ENCODE data around the gene GAB1.
"Not testable (repeated sequence)": the region's sequence is repeated elsewhere in the genome, so short reads cannot be mapped to it uniquely, and the experiment has no call there.

Gene GAB1

GRCh38 chr4:143347484-143348111, 10.9 kb downstream of the GAB1 start:
- Mint-ChIP-seq H3K4me1 (ENCODE audit: low read depth) (no peaks in the 10 kb centered on the region), H3K9me3 (no peaks in the 10 kb centered on the region), H3K27ac (no peak overlapping the region), H3K36me3 (ENCODE audit: low read depth) (no peaks in the 10 kb centered on the region), H3K27me3 (peaks cover 22% of the 10 kb centered on the region), H3K4me3 (no peak overlapping the region)

- H3K36me3 Mint-ChIP-seq (ENCODE audit: low read depth), result no peaks in the 10 kb centered on the region
- no peaks in the 10 kb centered on the region for H3K9me3 Mint-ChIP-seq
- H3K27ac Mint-ChIP-seq, result no peak overlapping the region
- no peaks in the 10 kb centered on the region for H3K4me1 Mint-ChIP-seq (ENCODE audit: low read depth)
- no peak overlapping the region for H3K4me3 Mint-ChIP-seq
- H3K27me3 Mint-ChIP-seq, result peaks cover 20% of the 10 kb centered on the region
Observed at GRCh38 chr4:143348233-143349077, 11.8 kb downstream of the GAB1 start.

- not testable (repeated sequence) for H3K9me3 Mint-ChIP-seq; H3K27ac Mint-ChIP-seq; H3K36me3 Mint-ChIP-seq (ENCODE audit: low read depth); H3K4me3 Mint-ChIP-seq; H3K4me1 Mint-ChIP-seq (ENCODE audit: low read depth)
- H3K27me3 Mint-ChIP-seq, result peaks cover 12% of the 10 kb centered on the region
Observed at GRCh38 chr4:143349858-143350527, 13.3 kb downstream of the GAB1 start.

- no peaks in the 10 kb centered on the region for H3K9me3 Mint-ChIP-seq
- no peaks in the 10 kb centered on the region for H3K36me3 Mint-ChIP-seq (ENCODE audit: low read depth)
- H3K27ac Mint-ChIP-seq, result no peak overlapping the region
- peaks cover 14% of the 10 kb centered on the region for H3K4me1 Mint-ChIP-seq (ENCODE audit: low read depth)
- H3K27me3 Mint-ChIP-seq, result peaks cover 5% of the 10 kb centered on the region
- H3K4me3 Mint-ChIP-seq, result no peak overlapping the region
Observed at GRCh38 chr4:143351149-143351691, 14.5 kb downstream of the GAB1 start.

GRCh38 chr4:143351774-143352451, 15.2 kb downstream of the GAB1 start:
- no peak overlapping the region for H3K27ac Mint-ChIP-seq
- no peak overlapping the region for H3K4me3 Mint-ChIP-seq
- H3K36me3 Mint-ChIP-seq (ENCODE audit: low read depth), result no peaks in the 10 kb centered on the region
- peaks cover 18% of the 10 kb centered on the region for H3K4me1 Mint-ChIP-seq (ENCODE audit: low read depth)
- no peaks in the 10 kb centered on the region for H3K9me3 Mint-ChIP-seq
- peaks cover 3% of the 10 kb centered on the region for H3K27me3 Mint-ChIP-seq

GRCh38 chr4:143352720-143353119, 16.0 kb downstream of the GAB1 start:
- peaks cover 25% of the 10 kb centered on the region for H3K4me1 Mint-ChIP-seq (ENCODE audit: low read depth)
- no peak overlapping the region for H3K27ac Mint-ChIP-seq
- no peaks in the 10 kb centered on the region for H3K36me3 Mint-ChIP-seq (ENCODE audit: low read depth)
- H3K27me3 Mint-ChIP-seq, result peaks cover 3% of the 10 kb centered on the region
- H3K9me3 Mint-ChIP-seq, result no peaks in the 10 kb centered on the region
- H3K4me3 Mint-ChIP-seq, result no peak overlapping the region

- Mint-ChIP-seq H3K27ac (no peak overlapping the region), H3K36me3 (ENCODE audit: low read depth) (no peaks in the 10 kb centered on the region)
Observed at GRCh38 chr4:143353797-143354196, 17.1 kb downstream of the GAB1 start.

GRCh38 chr4:143354990-143355389, 18.3 kb downstream of the GAB1 start:
- Mint-ChIP-seq H3K27ac (no peak overlapping the region), H3K4me1 (ENCODE audit: low read depth) (peaks cover 42% of the 10 kb centered on the region), H3K4me3 (no peak overlapping the region), H3K9me3 (peaks cover 6% of the 10 kb centered on the region), H3K36me3 (ENCODE audit: low read depth) (no peaks in the 10 kb centered on the region), H3K27me3 (no peaks in the 10 kb centered on the region)

More at GRCh38 chr4:143353797-143354196, 17.1 kb downstream of the GAB1 start:
- peaks cover 30% of the 10 kb centered on the region for H3K4me1 Mint-ChIP-seq (ENCODE audit: low read depth)
- H3K4me3 Mint-ChIP-seq, result no peak overlapping the region
- peaks cover 1% of the 10 kb centered on the region for H3K27me3 Mint-ChIP-seq
- no peaks in the 10 kb centered on the region for H3K9me3 Mint-ChIP-seq

GRCh38 chr4:143355540-143356217, 19.0 kb downstream of the GAB1 start:
- Mint-ChIP-seq H3K4me1 (ENCODE audit: low read depth) (peaks cover 49% of the 10 kb centered on the region), H3K9me3 (peaks cover 6% of the 10 kb centered on the region), H3K27me3 (no peaks in the 10 kb centered on the region), H3K4me3 (no peak overlapping the region), H3K27ac (no peak overlapping the region), H3K36me3 (ENCODE audit: low read depth) (no peaks in the 10 kb centered on the region)

- no peak overlapping the region for H3K27ac Mint-ChIP-seq
- no peak overlapping the region for H3K4me3 Mint-ChIP-seq
- no peaks in the 10 kb centered on the region for H3K27me3 Mint-ChIP-seq
- H3K36me3 Mint-ChIP-seq (ENCODE audit: low read depth), result no peaks in the 10 kb centered on the region
- peaks cover 57% of the 10 kb centered on the region for H3K4me1 Mint-ChIP-seq (ENCODE audit: low read depth)
- H3K9me3 Mint-ChIP-seq, result peaks cover 6% of the 10 kb centered on the region
Observed at GRCh38 chr4:143356493-143356892, 19.8 kb downstream of the GAB1 start.

GRCh38 chr4:143357161-143357845, 20.6 kb downstream of the GAB1 start:
- peaks cover 60% of the 10 kb centered on the region for H3K4me1 Mint-ChIP-seq (ENCODE audit: low read depth)
- no peak overlapping the region for H3K27ac Mint-ChIP-seq
- no peak overlapping the region for H3K4me3 Mint-ChIP-seq
- no peaks in the 10 kb centered on the region for H3K27me3 Mint-ChIP-seq
- H3K9me3 Mint-ChIP-seq, result peaks cover 6% of the 10 kb centered on the region
- no peaks in the 10 kb centered on the region for H3K36me3 Mint-ChIP-seq (ENCODE audit: low read depth)

GRCh38 chr4:143358419-143358818, 21.7 kb downstream of the GAB1 start:
- H3K27ac Mint-ChIP-seq, result peak overlapping the region; percentile 92
- no peaks in the 10 kb centered on the region for H3K36me3 Mint-ChIP-seq (ENCODE audit: low read depth)
- peaks cover 6% of the 10 kb centered on the region for H3K9me3 Mint-ChIP-seq
- H3K27me3 Mint-ChIP-seq, result no peaks in the 10 kb centered on the region
- H3K4me3 Mint-ChIP-seq, result peak overlapping the region; percentile 70
- peaks cover 70% of the 10 kb centered on the region for H3K4me1 Mint-ChIP-seq (ENCODE audit: low read depth)

- Mint-ChIP-seq H3K36me3 (ENCODE audit: low read depth) (no peaks in the 10 kb centered on the region), H3K27me3 (no peaks in the 10 kb centered on the region), H3K27ac (peak overlapping the region; percentile 92), H3K4me3 (peak overlapping the region; percentile 70), H3K9me3 (peaks cover 6% of the 10 kb centered on the region), H3K4me1 (ENCODE audit: low read depth) (peaks cover 71% of the 10 kb centered on the region)
Observed at GRCh38 chr4:143358923-143359643, 22.4 kb downstream of the GAB1 start.
